HUES6 (cell line): ENCODE data around the gene GALNT12.

Experiments
- H3K27ac ChIP-seq: 2 replicates; pipeline ENCODE4 v1.7.0; 2013; ENCODE audit warnings: low read depth, mild to moderate bottlenecking, low read length, inconsistent platforms
- H3K27me3 ChIP-seq: 2 replicates; pipeline ENCODE4 v1.6.1; 2013; ENCODE audit warnings: low read length; ENCODE audit not compliant: control insufficient read depth, insufficient read depth
- H3K36me3 ChIP-seq: 2 replicates; pipeline ENCODE4 v1.6.1; 2013; ENCODE audit warnings: low read length; ENCODE audit not compliant: control insufficient read depth, insufficient read depth
- H3K4me1 ChIP-seq: 2 replicates; pipeline ENCODE4 v1.6.1; 2013; ENCODE audit warnings: low read length; ENCODE audit not compliant: control insufficient read depth, insufficient read depth
- H3K4me3 ChIP-seq: 2 replicates; pipeline ENCODE4 v1.5.1; 2013; ENCODE audit warnings: low read depth, low read length
- H3K9ac ChIP-seq: one replicate; pipeline ENCODE4 v1.6.1; 2013; ENCODE audit warnings: mild to moderate bottlenecking, low read length
- H3K9me3 ChIP-seq: 2 replicates; pipeline ENCODE4 v1.6.1; 2013; ENCODE audit warnings: low read depth, low read length; ENCODE audit not compliant: control insufficient read depth, insufficient read depth

GALNT12 gene

DNA sequence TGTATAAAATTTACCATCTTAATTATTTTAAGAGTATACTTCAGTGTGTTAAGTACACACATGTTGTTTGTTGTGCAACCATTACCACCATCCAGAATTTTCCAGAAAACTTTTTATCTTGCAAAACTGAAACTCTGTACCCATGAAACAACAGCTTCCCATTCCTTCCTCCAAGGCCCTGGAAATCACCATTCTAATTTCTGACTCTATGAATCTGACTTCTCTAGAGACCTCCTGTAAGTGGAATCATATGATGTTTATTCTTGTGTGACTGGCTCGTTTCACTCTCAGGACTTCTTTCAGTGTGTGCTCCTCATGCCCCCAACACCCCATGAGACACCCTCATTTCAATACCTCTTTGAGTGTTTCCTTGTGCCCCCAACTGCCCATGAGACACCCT, 75.8 kb downstream of the GALNT12 start:
- Histone ChIP-seq H3K4me1 (no peaks in the 10 kb centered on the region), H3K36me3 (no peaks in the 10 kb centered on the region), H3K9me3 (no peaks in the 10 kb centered on the region), H3K4me3 (no peak overlapping the region), H3K27me3 (peaks cover 6% of the 10 kb centered on the region; the same call in 1 of the 2 replicates), H3K9ac (no peak overlapping the region), H3K27ac (no peak overlapping the region)

DNA sequence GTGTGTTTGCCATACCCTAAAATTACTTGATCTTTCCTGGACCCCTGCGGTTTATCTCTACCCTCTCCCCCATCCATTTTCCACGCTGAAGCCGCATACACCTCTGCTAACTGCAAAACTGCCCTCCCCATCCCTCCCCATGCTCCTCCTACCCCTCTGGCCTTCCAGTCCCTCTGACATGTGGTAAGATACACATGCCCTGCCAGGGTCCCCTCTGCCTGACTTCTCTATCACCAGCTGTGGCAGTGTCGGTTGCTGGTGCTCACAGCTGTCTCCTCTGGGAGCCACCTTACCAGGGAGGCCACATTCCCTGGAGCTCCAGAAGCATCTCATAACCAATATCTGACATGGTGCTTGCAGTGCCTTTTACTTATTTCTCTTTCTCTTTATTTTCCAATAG, 77.4 kb downstream of the GALNT12 start:
- Histone ChIP-seq H3K36me3 (no peaks in the 10 kb centered on the region), H3K9ac (no peak overlapping the region), H3K27me3 (no peaks in the 10 kb centered on the region), H3K4me1 (no peaks in the 10 kb centered on the region), H3K4me3 (no peak overlapping the region), H3K9me3 (no peaks in the 10 kb centered on the region), H3K27ac (no peak overlapping the region)

DNA sequence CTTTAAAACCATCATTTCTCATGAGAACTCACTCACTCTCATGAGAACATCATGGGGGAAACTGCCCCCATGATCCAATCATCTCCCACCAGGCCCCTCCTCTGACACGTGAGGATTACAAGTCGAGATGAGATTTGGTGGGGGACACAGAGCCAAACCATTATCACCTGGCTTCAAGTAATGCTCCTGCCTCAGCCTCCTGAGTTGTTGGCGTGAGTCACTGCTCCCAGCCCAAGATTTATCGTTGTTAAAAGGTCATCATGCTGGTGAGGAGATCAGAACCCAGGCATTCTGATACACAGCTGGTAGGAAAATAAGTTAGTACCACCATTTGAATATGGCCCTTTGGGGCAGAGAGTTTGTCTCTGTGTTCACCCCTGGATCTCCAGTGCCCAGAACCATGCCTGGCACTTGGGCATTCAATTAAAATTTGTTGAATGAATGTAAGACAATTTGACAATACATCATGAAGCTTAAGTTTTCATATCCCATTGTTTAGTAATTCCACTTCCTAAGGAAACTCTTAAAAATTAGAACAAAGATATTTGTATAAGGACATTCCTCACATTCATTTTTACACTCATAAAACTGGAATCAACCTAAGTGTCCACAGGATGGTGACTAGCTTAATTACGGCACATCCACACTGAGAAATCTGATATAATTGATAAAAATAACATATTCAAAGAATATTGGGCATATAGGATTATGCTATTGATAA, 78.3 kb downstream of the GALNT12 start:
- Histone ChIP-seq H3K9ac (no peak overlapping the region), H3K36me3 (no peaks in the 10 kb centered on the region), H3K4me1 (no peaks in the 10 kb centered on the region), H3K27me3 (no peaks in the 10 kb centered on the region), H3K9me3 (no peaks in the 10 kb centered on the region), H3K27ac (no peak overlapping the region), H3K4me3 (no peak overlapping the region)

DNA sequence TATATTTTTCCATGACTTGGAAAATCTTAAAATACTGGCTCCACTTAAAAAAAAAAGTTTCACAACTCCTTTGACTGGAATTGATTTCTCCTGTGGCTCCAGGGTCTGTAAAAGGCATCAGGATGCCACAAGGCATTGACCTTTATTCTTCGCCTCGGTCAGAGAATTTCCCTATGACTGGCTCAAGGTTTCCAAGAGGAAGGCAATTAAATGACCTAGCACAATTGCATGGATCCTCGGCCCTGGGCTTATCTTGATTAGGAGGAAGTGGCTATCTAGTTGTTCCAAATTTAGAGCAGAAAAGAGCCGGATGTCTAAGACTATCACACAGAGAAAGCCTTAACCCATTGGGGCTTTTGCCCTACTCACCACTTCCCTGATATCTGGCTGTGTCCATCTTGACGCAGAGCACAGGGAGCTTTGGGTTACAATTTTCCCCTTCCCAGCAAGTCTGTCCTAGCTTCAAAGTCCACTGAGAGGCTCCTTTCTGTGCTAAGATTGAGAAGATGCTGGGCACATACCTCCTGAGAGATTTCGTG, 79.3 kb downstream of the GALNT12 start:
- H3K4me1 ChIP-seq = no peaks in the 10 kb centered on the region
- H3K4me3 ChIP-seq = no peak overlapping the region
- H3K36me3 ChIP-seq = no peaks in the 10 kb centered on the region
- H3K9me3 ChIP-seq = no peaks in the 10 kb centered on the region
- H3K27me3 ChIP-seq = no peaks in the 10 kb centered on the region
- H3K27ac ChIP-seq = no peak overlapping the region
- H3K9ac ChIP-seq = no peak overlapping the region

DNA sequence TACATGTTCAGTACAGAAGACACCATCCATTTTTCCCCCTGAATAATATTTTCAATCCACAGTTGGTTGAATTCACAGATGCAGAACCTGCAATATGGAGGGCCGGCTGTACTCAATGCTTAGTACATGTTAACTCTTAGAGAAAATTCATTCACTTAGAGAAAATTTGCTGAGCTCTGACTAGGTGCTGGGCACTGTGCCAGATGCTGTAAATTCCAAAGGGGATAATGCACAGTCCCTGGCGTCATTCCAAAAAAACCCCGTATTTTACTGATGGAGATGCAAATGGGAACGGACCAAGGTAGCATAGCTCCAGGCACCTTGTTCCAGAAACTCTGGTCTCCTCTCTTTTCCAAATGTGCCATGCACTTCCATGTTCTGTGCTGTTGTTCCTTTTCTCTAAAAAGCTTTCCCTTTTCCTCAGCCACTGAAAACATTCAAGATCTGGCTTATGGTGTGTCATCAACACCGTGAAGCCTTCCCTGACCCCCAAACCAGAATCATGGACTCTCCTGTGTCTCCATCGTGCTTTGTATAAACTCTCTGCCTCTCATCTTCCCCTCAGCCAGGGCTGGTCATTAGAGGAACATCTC, 80.5 kb downstream of the GALNT12 start:
- H3K9me3 ChIP-seq = no peaks in the 10 kb centered on the region
- H3K4me1 ChIP-seq = no peaks in the 10 kb centered on the region
- no peak overlapping the region for H3K9ac ChIP-seq
- H3K36me3 ChIP-seq = no peaks in the 10 kb centered on the region
- H3K27me3 ChIP-seq = no peaks in the 10 kb centered on the region
- no peak overlapping the region for H3K4me3 ChIP-seq
- no peak overlapping the region for H3K27ac ChIP-seq

DNA sequence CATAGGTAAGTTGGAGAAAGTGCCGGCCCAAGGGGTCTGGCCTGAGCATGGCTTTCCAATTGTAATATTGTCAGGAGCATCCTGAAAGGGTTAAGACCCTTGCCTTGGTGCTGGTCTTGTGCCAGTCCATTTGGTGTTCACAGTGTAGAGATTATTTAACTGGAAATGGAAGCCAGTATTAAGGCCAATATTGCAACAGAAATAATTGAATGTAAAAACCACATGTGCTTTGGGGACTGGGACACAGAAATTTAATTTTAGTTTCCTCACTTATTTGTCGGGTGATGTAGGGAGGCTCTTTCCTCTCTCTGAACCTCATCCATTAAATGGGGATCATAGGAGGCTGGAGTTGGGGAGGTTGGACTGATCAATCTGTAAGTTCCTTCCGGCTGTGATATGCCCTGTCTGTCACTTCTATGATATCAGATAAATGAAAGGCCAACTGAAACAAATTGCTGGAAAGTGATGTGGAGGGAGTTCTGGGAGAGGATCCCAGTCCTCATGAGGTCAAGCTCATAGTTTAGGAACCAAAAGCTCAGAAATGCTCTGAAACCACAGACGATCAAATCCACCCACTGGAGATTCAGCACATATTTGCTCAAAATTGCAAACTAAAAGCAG, 81.4 kb downstream of the GALNT12 start:
- H3K27ac ChIP-seq = no peak overlapping the region
- H3K9ac ChIP-seq = no peak overlapping the region
- no peaks in the 10 kb centered on the region for H3K9me3 ChIP-seq
- H3K4me3 ChIP-seq = no peak overlapping the region
- no peaks in the 10 kb centered on the region for H3K36me3 ChIP-seq
- no peaks in the 10 kb centered on the region for H3K27me3 ChIP-seq
- no peaks in the 10 kb centered on the region for H3K4me1 ChIP-seq

DNA sequence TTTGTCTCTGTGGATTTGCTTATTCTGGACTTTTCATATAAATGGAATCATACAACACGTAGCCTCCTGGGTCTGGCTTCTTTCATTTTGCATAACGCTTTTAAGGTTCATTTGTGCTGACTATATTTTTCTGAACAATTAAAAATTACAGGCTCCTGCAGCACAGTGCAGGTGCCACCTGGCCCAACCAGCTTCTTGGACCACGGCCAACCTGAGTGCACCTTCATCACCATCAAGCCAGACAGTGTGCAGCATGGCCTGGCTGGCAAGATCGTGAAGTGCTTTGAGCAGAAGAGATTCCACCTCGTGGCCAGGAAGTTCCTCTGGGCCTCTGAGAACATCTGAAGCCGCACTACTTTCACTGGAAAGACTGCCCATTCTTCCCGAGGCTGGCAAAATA, 82.8 kb downstream of the GALNT12 start:
- Histone ChIP-seq H3K4me1 (no peaks in the 10 kb centered on the region), H3K27me3 (no peaks in the 10 kb centered on the region), H3K36me3 (no peaks in the 10 kb centered on the region), H3K27ac (no peak overlapping the region), H3K4me3 (no peak overlapping the region), H3K9ac (no peak overlapping the region), H3K9me3 (no peaks in the 10 kb centered on the region)

DNA sequence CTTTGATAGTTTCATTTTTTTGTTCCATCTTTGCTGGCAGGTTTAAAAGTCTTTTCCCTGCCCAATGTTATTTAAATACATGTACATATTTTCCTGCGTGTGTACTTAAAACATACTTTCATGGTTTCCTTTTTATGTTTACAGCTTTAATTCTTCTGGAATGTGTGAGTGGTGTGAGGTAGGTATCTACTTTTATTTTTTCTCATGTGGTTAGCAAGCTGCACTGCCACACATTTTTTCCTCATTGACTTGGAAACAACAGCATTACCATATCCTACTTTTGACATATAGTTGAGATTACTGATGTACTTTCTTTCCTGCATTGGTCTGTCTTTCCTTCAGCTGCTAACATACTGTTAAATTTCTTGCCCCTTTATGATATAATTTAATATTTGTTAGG, 84.8 kb downstream of the GALNT12 start:
- H3K27ac ChIP-seq = no peak overlapping the region
- 0 out of 2 replicates have a peak, but pooled peaks cover 7% of the 10 kb centered on the region for H3K9me3 ChIP-seq
- no peaks in the 10 kb centered on the region for H3K36me3 ChIP-seq
- H3K27me3 ChIP-seq = no peaks in the 10 kb centered on the region
- no peak overlapping the region for H3K9ac ChIP-seq
- no peaks in the 10 kb centered on the region for H3K4me1 ChIP-seq
- no peak overlapping the region for H3K4me3 ChIP-seq

DNA sequence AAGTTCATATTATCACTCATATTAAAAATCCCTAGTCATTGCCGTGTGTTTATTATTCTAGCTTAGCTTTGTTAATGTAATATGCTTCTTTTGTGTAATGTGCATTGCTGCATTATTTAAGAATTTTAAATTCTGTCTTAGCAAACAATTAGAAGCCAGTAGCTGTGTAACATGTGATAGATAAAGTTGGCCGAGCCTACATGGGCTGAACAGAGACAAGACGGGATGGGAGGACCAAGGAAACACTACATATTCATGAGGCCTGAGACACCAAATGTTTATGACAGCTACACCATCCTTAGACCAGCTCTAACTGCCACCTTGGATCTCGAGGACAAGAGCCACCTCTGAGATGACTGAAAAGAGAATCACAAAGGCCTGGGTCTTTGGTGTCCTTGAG, 85.2 kb downstream of the GALNT12 start:
- H3K36me3 ChIP-seq = no peaks in the 10 kb centered on the region
- no peak overlapping the region for H3K27ac ChIP-seq
- H3K9me3 ChIP-seq = 0 out of 2 replicates have a peak, but pooled peaks cover 7% of the 10 kb centered on the region
- H3K4me3 ChIP-seq = no peak overlapping the region
- H3K4me1 ChIP-seq = no peaks in the 10 kb centered on the region
- H3K27me3 ChIP-seq = no peaks in the 10 kb centered on the region
- no peak overlapping the region for H3K9ac ChIP-seq

DNA sequence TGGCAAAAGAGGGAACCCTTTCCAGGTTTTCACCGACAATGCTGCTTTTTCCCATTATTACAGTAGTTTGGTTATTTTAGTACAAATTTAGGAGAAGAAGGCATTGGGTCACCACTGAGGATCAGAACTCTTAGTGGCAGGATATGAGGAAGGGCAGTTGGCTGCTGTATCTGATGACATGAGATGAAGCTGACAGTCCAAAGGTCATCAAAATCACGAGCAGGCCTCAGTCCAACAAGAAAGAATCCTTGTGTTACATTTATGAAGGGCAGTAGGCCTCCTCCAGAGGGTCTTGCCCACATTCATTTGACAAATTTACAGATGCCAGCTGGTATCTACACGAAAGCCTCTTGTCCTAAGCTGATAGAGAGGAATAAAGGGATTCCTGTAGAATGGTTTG, 86.7 kb downstream of the GALNT12 start:
- Histone ChIP-seq H3K4me3 (no peak overlapping the region), H3K36me3 (no peaks in the 10 kb centered on the region), H3K9me3 (0 out of 2 replicates have a peak, but pooled peaks cover 7% of the 10 kb centered on the region), H3K27me3 (no peaks in the 10 kb centered on the region), H3K9ac (no peak overlapping the region), H3K27ac (no peak overlapping the region), H3K4me1 (no peaks in the 10 kb centered on the region)

DNA sequence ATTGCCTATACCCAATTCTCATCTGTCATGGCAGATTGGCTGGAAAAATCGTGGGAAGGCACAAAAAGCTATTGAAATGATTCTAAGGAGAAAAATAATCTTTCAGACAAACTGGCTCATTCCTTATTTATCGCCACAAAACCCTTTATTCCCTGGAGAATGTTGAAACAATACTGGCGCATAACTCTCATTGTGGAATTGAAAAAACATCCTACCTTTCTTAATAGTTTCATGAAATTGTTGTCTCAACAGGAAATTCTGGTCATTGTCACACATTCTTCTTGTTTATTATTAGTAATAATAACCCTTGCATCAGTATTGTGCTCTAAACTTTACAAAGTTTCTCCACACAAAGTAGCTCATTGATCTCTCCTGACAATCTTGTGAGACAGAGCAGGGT, 87.3 kb downstream of the GALNT12 start:
- H3K4me3 ChIP-seq = no peak overlapping the region
- H3K9ac ChIP-seq = no peak overlapping the region
- H3K27me3 ChIP-seq = no peaks in the 10 kb centered on the region
- H3K4me1 ChIP-seq = no peaks in the 10 kb centered on the region
- H3K36me3 ChIP-seq = no peaks in the 10 kb centered on the region
- 0 out of 2 replicates have a peak, but pooled peaks cover 7% of the 10 kb centered on the region for H3K9me3 ChIP-seq
- no peak overlapping the region for H3K27ac ChIP-seq
